Choroid plexus epithelial cell (primary cell): ENCODE results near the gene TMEM198.

Experiments
- DNase-seq: peaks from one replicate; pipeline ENCODE4 v3.0.0-alpha.2; 2010; ENCODE audit warnings: low read depth
- H3K4me3 ChIP-seq: 2 replicates; pipeline ENCODE4 v1.5.1; 2011; ENCODE audit warnings: low read depth, mild to moderate bottlenecking, control low read depth, low read length, moderate library complexity
- TF ChIP-seq, protein P1 (sequence below): conservative IDR thresholded peaks from 2 replicates; pipeline ENCODE4 v1.5.1; 2011; ENCODE audit warnings: low read depth, mild to moderate bottlenecking, control low read depth, inconsistent platforms, low read length, moderate library complexity

Gene TMEM198

DNA sequence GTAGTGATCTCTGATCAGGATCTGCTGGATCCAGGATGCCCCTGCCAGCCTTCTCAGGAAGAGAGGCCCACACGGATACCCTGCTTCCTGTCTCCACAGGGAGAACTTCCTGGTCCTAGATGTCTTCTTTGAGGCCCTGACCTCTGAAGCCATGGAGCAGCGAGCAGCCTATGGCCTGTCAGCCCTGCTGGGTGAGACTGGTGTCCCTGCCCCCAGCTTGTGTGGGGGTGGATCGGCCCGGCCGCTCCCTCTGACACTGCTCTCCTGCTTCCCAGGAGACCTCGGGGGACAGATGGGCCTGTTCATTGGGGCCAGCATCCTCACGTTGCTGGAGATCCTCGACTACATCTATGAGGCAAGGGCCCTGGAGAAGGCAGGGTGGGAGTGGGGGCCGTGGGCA, 6.9 kb upstream of the TMEM198 start:
- no peak for DNase-seq
- H3K4me3 ChIP-seq, result no peak overlapping the region
- TF ChIP-seq, protein P1, sequence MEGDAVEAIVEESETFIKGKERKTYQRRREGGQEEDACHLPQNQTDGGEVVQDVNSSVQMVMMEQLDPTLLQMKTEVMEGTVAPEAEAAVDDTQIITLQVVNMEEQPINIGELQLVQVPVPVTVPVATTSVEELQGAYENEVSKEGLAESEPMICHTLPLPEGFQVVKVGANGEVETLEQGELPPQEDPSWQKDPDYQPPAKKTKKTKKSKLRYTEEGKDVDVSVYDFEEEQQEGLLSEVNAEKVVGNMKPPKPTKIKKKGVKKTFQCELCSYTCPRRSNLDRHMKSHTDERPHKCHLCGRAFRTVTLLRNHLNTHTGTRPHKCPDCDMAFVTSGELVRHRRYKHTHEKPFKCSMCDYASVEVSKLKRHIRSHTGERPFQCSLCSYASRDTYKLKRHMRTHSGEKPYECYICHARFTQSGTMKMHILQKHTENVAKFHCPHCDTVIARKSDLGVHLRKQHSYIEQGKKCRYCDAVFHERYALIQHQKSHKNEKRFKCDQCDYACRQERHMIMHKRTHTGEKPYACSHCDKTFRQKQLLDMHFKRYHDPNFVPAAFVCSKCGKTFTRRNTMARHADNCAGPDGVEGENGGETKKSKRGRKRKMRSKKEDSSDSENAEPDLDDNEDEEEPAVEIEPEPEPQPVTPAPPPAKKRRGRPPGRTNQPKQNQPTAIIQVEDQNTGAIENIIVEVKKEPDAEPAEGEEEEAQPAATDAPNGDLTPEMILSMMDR, result no peak

DNA sequence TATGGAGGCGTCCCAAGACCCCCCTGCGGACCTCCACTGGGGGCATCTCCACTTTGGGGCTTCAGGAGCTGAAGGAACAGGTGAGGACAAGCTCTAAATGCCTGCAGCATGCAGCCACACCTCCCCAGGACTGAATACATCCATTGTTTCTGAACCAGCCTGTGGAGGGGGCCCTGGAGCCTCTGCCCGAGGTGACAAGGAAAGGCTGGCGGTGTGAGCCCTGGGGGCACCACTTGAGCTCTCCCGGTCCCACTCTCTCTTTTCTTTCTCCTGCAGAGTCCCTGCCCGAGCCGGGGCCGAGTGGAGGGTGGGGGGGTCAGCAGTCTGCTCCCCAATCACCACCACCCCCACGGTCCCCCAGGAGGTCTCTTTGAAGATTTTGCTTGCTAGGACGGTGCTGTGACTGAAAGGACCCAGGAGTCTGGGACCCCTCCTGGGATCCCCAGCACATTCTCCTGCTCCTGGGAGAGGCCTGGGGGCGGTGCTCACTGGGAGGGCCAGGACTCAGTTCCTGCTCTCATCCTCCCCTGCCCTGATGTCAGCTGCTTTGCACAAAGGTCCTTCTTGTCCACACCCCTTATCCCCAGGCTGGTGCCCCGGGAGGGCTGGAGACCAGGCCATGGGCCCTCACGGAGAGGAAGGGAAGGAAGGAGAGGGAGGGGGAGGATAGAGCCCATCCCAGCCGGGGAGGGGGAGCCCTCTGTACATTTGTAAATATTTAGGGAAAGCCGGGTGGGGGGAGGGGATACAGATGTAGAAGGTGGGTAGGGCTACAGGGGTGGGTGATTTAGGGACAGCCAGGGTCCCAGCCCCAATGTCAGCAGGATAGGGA, 6.0 kb upstream of the TMEM198 start:
- TF ChIP-seq, protein P1, result peak; percentile 20
- no peak overlapping the region for H3K4me3 ChIP-seq
- DNase-seq, result peak; percentile 12

DNA sequence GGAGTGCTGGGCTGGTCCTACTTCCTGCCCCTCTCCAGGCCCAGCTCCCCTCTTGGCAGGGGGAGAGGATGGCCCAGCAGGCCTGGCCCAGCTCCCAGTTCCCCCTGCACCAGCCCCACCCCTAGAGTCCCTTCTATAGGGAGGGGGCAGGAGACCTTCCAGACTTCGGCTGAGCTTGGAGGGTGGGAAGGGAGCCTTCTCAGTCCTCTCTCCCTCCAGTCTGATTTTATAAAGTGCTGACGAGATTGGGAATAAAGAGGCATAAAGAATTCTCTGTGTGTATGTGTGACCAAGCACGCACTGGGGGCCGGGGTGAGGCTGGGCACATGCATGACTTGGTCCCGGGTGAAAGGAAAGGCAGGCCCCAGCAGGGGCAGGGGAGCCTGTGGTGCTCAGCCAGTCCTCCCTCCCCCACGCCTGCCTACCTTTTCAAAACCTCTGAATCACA, 5.3 kb upstream of the TMEM198 start:
- no peak overlapping the region for H3K4me3 ChIP-seq

DNA sequence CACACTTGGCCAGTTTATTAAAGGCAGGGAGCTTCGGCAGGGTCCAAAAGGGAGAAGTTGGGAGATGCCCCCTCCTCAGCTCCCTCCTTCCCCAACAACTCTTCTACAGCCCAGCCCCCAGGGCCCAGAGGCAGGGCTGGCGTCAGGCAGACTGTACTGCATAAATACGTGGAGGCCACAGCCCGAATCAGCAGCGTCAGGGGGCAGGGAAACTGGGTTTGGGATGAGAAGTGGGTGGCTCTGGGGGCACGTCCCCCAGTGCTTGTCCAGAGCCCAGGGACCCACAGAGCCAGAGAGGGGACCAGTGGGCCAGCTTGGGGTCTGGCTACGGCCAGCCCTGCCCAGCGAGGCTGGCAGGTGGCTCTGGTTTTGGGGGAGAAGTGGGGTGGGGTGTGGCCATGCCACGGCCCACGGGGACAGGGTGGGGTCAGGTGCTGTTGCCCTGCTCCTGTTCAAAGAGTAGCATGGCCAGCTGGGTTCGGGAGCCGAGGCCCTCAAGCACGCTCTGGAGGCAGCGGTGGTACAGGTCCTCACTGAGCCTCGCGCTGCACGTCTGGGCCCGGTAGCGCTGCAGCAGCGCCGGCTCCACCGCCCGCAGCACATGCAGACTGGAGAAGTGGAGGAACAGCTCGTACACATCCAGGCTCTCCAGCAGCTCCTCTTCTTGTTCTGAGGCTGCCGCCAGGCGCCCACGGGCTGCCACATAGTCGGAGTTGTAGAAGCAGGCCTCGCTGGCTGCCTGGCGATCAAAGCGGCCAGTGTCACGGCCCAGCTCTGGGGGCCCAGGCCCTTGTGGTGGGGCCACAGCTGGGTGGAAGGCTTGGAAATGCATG, 4.7 kb upstream of the TMEM198 start:
- no peak for DNase-seq
- H3K4me3 ChIP-seq, result no peak overlapping the region

More for the DNA sequence above, 5.3 kb upstream of the TMEM198 start:
- DNase-seq, result peak; percentile 53
- TF ChIP-seq, protein P1, result no peak

DNA sequence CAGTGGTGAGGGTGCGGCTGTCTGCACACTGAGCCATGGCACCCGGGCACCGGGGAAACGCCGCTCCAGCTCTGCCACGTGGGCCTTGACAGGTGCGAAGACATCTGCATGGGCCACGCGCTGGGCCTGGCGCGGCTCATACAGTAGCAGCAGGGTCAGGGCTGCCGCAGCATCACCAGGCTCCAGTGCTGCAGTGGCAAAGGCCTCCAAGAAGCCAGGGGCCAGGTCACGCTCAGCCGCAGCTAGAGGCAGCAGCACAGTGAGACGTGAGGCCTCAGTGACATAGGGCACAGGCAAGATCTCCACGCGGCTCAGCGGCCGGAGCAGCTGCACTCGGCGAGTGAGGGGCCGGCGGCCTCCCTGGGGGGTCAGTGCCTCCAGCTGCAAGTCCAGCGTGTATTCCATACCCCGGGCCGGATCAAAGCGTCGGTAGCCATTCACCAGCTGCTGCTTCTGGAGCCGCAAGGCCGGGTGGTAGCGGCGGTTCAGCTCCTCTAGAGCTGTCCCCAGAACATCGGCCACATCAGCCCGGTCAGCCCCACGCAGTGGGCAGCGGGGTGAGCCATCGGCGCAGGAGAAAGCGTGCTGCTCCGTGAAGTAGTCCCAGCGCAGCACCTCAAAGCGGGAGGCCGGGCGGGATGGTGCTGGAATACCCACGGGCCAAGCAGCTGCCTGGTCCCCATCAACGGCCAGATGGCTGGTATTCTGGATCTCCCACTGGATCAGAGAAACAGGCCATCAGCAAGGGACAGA, 3.7 kb upstream of the TMEM198 start:
- TF ChIP-seq, protein P1, result no peak
- H3K4me3 ChIP-seq, result no peak overlapping the region
- no peak for DNase-seq

More for the DNA sequence above, 4.7 kb upstream of the TMEM198 start:
- TF ChIP-seq, protein P1, result no peak

DNA sequence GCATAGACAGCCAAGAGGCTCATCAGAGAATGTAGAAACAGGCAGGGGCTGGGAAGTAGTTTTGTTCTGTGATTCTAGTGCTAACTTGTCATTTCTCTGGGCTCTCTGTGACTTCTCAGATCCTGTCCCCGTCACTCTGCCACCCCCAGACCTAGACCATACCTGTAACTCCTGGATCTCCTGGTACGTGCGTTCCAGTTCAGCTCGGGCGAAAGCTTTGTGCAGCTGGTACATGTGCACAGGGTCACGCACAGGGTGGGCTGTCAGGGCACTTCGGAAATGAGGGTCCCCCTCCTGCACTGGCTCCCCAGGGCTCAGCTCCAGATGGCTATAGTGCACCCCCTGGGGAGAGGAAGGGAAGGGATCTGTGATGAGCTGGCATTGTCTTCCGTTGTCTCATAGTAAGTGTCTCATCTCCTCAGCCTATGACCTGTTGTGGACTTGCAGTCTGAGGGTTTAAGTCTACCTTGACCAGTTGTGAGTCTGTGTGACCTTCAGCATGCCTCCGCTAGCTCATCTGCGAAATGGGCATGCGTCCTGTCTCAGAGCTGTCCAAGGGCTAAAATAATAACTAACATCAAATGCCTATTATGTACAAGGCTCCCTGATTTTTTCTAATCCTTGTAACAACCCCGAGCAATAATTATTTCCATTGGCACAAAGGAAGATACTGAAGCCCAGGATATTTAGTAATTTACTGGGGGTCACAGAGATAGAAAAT, 2.9 kb upstream of the TMEM198 start:
- TF ChIP-seq, protein P1, result no peak
- H3K4me3 ChIP-seq, result no peak overlapping the region
- DNase-seq, result no peak
